ENCODE measurements around the gene TSPAN15. TPM values are rescaled to one million over a fixed set of nuclear protein-coding genes. Genes with fewer than 3 reads are reported as not detected.

The TSPAN15 gene
- total and polyA plus RNA-seq, 2 experiments from 2014 or later = 0.34 TPM; not detected in 1

GRCh38 chr10:69460576-69461242 is 9.4 kb downstream of the TSPAN15 start:
- H3K9me2 ChIP-seq (ENCODE audit: insufficient read depth) = no peaks in the 10 kb centered on the region
- no peak overlapping the region for H3K27ac ChIP-seq
- H3K9ac ChIP-seq = no peak overlapping the region
- in situ Hi-C loops (cut with MboI) = no loop called here
- no peaks in the 10 kb centered on the region for H4K20me1 ChIP-seq (ENCODE audit: insufficient read depth)
- no peak overlapping the region for H3K4me3 ChIP-seq
- no peaks in the 10 kb centered on the region for H3K9me3 ChIP-seq (ENCODE audit: low read depth)
- H3K79me2 ChIP-seq (ENCODE audit: insufficient read depth) = no peaks in the 10 kb centered on the region
- DNase-seq = no peak
- no peak overlapping the region for H3K4me2 ChIP-seq (ENCODE audit: unreplicated experiment)
- TF ChIP-seq EZH2phosphoT487 (IDR thresholded peaks at IDR 0.05; ENCODE audit: insufficient read depth, low read depth) (no peak), EZH2 (IDR thresholded peaks at IDR 0.05; ENCODE audit: insufficient read depth, poor library complexity, severe bottlenecking) (no peak)
- no peaks in the 10 kb centered on the region for H3K36me3 ChIP-seq (ENCODE audit: low read depth)
- no peaks in the 10 kb centered on the region for H3F3A ChIP-seq (ENCODE audit: insufficient read depth)
- 81 to 86% methylated on average over 9 of the region's 9 CpGs for WGBS, 2 experiments (ENCODE audit: low coverage in 1 of 2, low lambda C conversion rate in 2 of 2, missing lambda C conversion rate in 2 of 2)
- H2AFZ ChIP-seq = no peak overlapping the region
- H3K4me1 ChIP-seq (ENCODE audit: insufficient read depth) = 0 out of 2 replicates have a peak, but pooled peaks cover 5% of the 10 kb centered on the region
- H3K27me3 ChIP-seq (replicated peaks; ENCODE audit: insufficient read depth) = no peaks in the 10 kb centered on the region

DNA sequence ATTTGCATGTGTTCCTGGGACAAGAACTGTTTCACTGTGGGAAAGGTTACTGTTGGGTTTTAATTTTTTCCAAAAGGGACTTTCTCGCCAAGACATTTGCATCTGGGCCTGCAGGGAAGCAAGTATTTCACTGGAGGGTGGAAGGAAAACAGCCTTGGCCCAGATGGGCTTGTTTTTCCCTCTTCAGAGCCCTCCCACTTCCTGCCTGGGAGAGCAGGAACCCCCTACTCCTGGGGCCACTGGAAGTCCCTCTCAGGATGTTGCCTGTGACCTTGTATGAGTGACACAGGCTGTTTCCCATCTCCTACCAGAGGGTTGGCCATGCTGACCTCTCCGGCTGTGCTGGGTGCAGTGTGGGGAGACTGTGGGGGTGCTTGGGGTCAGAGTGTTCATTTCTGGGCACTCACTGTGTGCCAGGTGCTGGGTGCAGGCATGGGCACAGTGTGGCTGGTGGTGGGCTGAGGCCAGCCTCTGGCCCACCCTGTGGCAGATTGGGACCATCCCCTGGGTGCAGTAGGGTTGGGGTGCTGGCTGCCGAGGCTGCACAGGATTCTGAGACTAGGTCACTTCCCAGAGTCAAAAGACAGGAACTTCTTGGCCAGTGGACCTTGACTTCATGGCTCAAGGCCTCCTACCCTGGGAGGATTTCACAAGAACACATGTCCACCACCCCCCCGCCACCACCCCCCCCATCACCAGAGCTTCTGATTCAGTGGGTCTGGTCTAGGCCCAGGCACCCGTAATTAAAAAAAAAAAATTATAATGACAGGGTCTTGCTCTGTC is 10.2 kb downstream of the TSPAN15 start:
- H4K20me1 ChIP-seq (ENCODE audit: insufficient read depth) = no peaks in the 10 kb centered on the region
- no peaks in the 10 kb centered on the region for H3K9me2 ChIP-seq (ENCODE audit: insufficient read depth)
- H3K79me2 ChIP-seq (ENCODE audit: insufficient read depth) = no peaks in the 10 kb centered on the region
- 77 to 79% methylated on average over 5 of the region's 5 CpGs for WGBS, 2 experiments (ENCODE audit: low coverage in 1 of 2, low lambda C conversion rate in 2 of 2, missing lambda C conversion rate in 2 of 2)
- H3F3A ChIP-seq (ENCODE audit: insufficient read depth) = no peaks in the 10 kb centered on the region
- in situ Hi-C loops (cut with MboI) = no loop called here
- H3K36me3 ChIP-seq (ENCODE audit: low read depth) = no peaks in the 10 kb centered on the region
- TF ChIP-seq EZH2 (IDR thresholded peaks at IDR 0.05; ENCODE audit: insufficient read depth, poor library complexity, severe bottlenecking) (no peak), EZH2phosphoT487 (IDR thresholded peaks at IDR 0.05; ENCODE audit: insufficient read depth, low read depth) (no peak)
- no peaks in the 10 kb centered on the region for H3K9me3 ChIP-seq (ENCODE audit: low read depth)
- H3K27ac ChIP-seq = no peak overlapping the region
- H3K9ac ChIP-seq = no peak overlapping the region
- H2AFZ ChIP-seq = no peak overlapping the region
- 0 out of 2 replicates have a peak, but pooled peaks cover 3% of the 10 kb centered on the region for H3K4me1 ChIP-seq (ENCODE audit: insufficient read depth)
- H3K4me2 ChIP-seq (ENCODE audit: unreplicated experiment) = no peak overlapping the region
- H3K4me3 ChIP-seq = no peak overlapping the region
- H3K27me3 ChIP-seq (replicated peaks; ENCODE audit: insufficient read depth) = no peaks in the 10 kb centered on the region
- DNase-seq = no peak

DNA sequence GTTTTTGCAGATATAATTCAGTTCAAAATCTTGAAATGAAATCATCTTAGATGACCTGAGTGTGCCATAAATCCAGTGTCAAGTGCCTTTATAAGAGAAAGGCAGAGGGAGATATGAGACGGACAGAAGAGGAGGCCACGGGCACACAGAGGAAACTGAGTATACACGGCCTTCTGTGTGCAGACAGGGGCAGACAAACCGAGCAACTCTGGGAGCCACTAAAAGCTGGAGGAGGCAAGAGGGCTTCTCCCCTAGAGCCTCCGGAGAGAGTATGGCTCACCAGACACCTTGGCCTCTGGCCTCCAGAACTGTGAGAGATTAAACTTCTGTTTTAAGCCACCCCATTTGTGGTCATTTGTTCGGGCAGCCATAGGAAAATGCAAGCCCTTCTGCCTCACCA is 12.6 kb downstream of the TSPAN15 start:
- no peak for TF ChIP-seq EZH2phosphoT487 (IDR thresholded peaks at IDR 0.05; ENCODE audit: insufficient read depth, low read depth)
- no peak for TF ChIP-seq EZH2 (IDR thresholded peaks at IDR 0.05; ENCODE audit: insufficient read depth, poor library complexity, severe bottlenecking)
- no peak overlapping the region for H3K4me2 ChIP-seq (ENCODE audit: unreplicated experiment)
- DNase-seq = no peak
- WGBS, 2 experiments (ENCODE audit: low coverage in 1 of 2, low lambda C conversion rate in 2 of 2, missing lambda C conversion rate in 2 of 2) = 92 to 96% methylated on average over 6 of the region's 6 CpGs
- H3K36me3 ChIP-seq (ENCODE audit: low read depth) = no peaks in the 10 kb centered on the region
- no peaks in the 10 kb centered on the region for H3K27me3 ChIP-seq (replicated peaks; ENCODE audit: insufficient read depth)
- H3K9ac ChIP-seq = no peak overlapping the region
- H3K9me2 ChIP-seq (ENCODE audit: insufficient read depth) = no peaks in the 10 kb centered on the region
- no peaks in the 10 kb centered on the region for H4K20me1 ChIP-seq (ENCODE audit: insufficient read depth)
- no peaks in the 10 kb centered on the region for H3K4me1 ChIP-seq (ENCODE audit: insufficient read depth)
- H3K27ac ChIP-seq = no peak overlapping the region
- in situ Hi-C loops (cut with MboI) = no loop called here
- no peak overlapping the region for H2AFZ ChIP-seq
- no peak overlapping the region for H3K4me3 ChIP-seq
- no peaks in the 10 kb centered on the region for H3F3A ChIP-seq (ENCODE audit: insufficient read depth)
- H3K79me2 ChIP-seq (ENCODE audit: insufficient read depth) = no peaks in the 10 kb centered on the region
- no peaks in the 10 kb centered on the region for H3K9me3 ChIP-seq (ENCODE audit: low read depth)

GRCh38 chr10:69464401-69464800 is 13.1 kb downstream of the TSPAN15 start:
- no peak for DNase-seq
- Histone ChIP-seq H3F3A (ENCODE audit: insufficient read depth) (no peaks in the 10 kb centered on the region), H3K4me3 (no peak overlapping the region), H3K9me2 (ENCODE audit: insufficient read depth) (no peaks in the 10 kb centered on the region), H3K27ac (no peak overlapping the region), H3K9me3 (ENCODE audit: low read depth) (no peaks in the 10 kb centered on the region), H3K79me2 (ENCODE audit: insufficient read depth) (no peaks in the 10 kb centered on the region), H3K36me3 (ENCODE audit: low read depth) (no peaks in the 10 kb centered on the region), H3K9ac (no peak overlapping the region), H3K27me3 (replicated peaks; ENCODE audit: insufficient read depth) (no peaks in the 10 kb centered on the region), H3K4me2 (ENCODE audit: unreplicated experiment) (no peak overlapping the region), H4K20me1 (ENCODE audit: insufficient read depth) (no peaks in the 10 kb centered on the region), H3K4me1 (ENCODE audit: insufficient read depth) (no peaks in the 10 kb centered on the region), H2AFZ (no peak overlapping the region)
- WGBS, 2 experiments (ENCODE audit: low coverage in 1 of 2, low lambda C conversion rate in 2 of 2, missing lambda C conversion rate in 2 of 2) = 85% methylated on average over 7 of the region's 7 CpGs
- in situ Hi-C loops (cut with MboI) = no loop called here
- TF ChIP-seq EZH2 (IDR thresholded peaks at IDR 0.05; ENCODE audit: insufficient read depth, poor library complexity, severe bottlenecking) = no peak

Data from GM23248 (cell line).